IPS DF 6.9 (cell line): ENCODE results near the gene PIK3CG.
"Not testable (repeated sequence)": the region's sequence is repeated elsewhere in the genome, so short reads cannot be mapped to it uniquely, and the experiment has no call there.

Source experiments
- DNase-seq: peaks from one replicate; pipeline ENCODE4 v3.0.0-alpha.2; 2013; ENCODE audit warnings: low read depth, low spot score
- H3K27ac ChIP-seq: one replicate; pipeline ENCODE4 v1.5.1; 2013; ENCODE audit warnings: low read length, control low read depth
- H3K27me3 ChIP-seq: 2 replicates; pipeline ENCODE4 v1.6.1; 2013; ENCODE audit warnings: mild to moderate bottlenecking, low read length; ENCODE audit not compliant: control insufficient read depth, insufficient read depth
- H3K36me3 ChIP-seq: 2 replicates; pipeline ENCODE4 v1.6.1; 2013; ENCODE audit warnings: low read length; ENCODE audit not compliant: control insufficient read depth, insufficient read depth
- H3K4me1 ChIP-seq: 2 replicates; pipeline ENCODE4 v1.6.1; 2013; ENCODE audit warnings: low read length; ENCODE audit not compliant: control insufficient read depth, insufficient read depth
- H3K4me3 ChIP-seq: 2 replicates; pipeline ENCODE4 v1.5.1; 2013; ENCODE audit warnings: mild to moderate bottlenecking, low read length
- H3K9me3 ChIP-seq: 2 replicates; pipeline ENCODE4 v1.6.1; 2013; ENCODE audit warnings: low read length, inconsistent platforms; ENCODE audit not compliant: control insufficient read depth, insufficient read depth
- WGBS: extraction: QIAGEN DNeasy Blood & Tissue Kit; methylation state at CpG from one replicate; pipeline ENCODE4 v1.1.7; 2013; ENCODE audit warnings: mixed read lengths, missing lambda C conversion rate; ENCODE audit not compliant: insufficient read length, insufficient coverage; 5-methylcytosine and 5-hydroxymethylcytosine counted together

PIK3CG gene

GRCh38 chr7:106865130-106866041 lies at the start of gene PIK3CG:
Gene PIK3CG (plus strand): TSS chr7:106865282. CDS start chr7:106867562, 2,280 bp downstream.
- Histone ChIP-seq H3K9me3 (no peaks in the 10 kb centered on the region), H3K4me1 (no peaks in the 10 kb centered on the region), H3K4me3 (no peak within 1 kb of the TSS), H3K27ac (no peak within 1 kb of the TSS), H3K36me3 (no peaks in the 10 kb centered on the region; the same call in 1 of the 2 replicates), H3K27me3 (no peaks in the 10 kb centered on the region)
- WGBS = no CpG with 5 or more reads among the region's 13 CpGs
- DNase-seq = no peak

- Histone ChIP-seq H3K36me3 (no peaks in the 10 kb centered on the region), H3K4me1 (no peaks in the 10 kb centered on the region), H3K27ac (no peak overlapping the region), H3K9me3 (no peaks in the 10 kb centered on the region), H3K4me3 (no peak overlapping the region), H3K27me3 (no peaks in the 10 kb centered on the region)
- no peak for DNase-seq
- WGBS = no CpG with 5 or more reads among the region's 1 CpG
Observed at GRCh38 chr7:106817098-106817497, 48.0 kb upstream of the PIK3CG start.

GRCh38 chr7:106818736-106819135 lies 46.3 kb upstream of the PIK3CG start:
- no peaks in the 10 kb centered on the region for H3K36me3 ChIP-seq
- DNase-seq = no peak
- no peaks in the 10 kb centered on the region for H3K9me3 ChIP-seq
- H3K27ac ChIP-seq = no peak overlapping the region
- no peaks in the 10 kb centered on the region for H3K27me3 ChIP-seq
- no CpG with 5 or more reads among the region's 1 CpG for WGBS
- H3K4me1 ChIP-seq = no peaks in the 10 kb centered on the region
- H3K4me3 ChIP-seq = no peak overlapping the region

GRCh38 chr7:106819546-106819945 lies 45.5 kb upstream of the PIK3CG start:
- Histone ChIP-seq H3K4me3 (no peak overlapping the region), H3K36me3 (no peaks in the 10 kb centered on the region), H3K27me3 (no peaks in the 10 kb centered on the region), H3K27ac (no peak overlapping the region), H3K9me3 (no peaks in the 10 kb centered on the region), H3K4me1 (no peaks in the 10 kb centered on the region)
- no peak for DNase-seq

GRCh38 chr7:106820321-106821217 lies 44.5 kb upstream of the PIK3CG start:
- H3K9me3 ChIP-seq = no peaks in the 10 kb centered on the region
- WGBS = no CpG with 5 or more reads among the region's 4 CpGs

GRCh38 chr7:106823631-106824030 lies 41.5 kb upstream of the PIK3CG start:
- Histone ChIP-seq H3K27ac (no peak overlapping the region), H3K9me3 (no peaks in the 10 kb centered on the region), H3K27me3 (no peaks in the 10 kb centered on the region), H3K4me3 (no peak overlapping the region), H3K36me3 (no peaks in the 10 kb centered on the region), H3K4me1 (no peaks in the 10 kb centered on the region)
- no peak for DNase-seq

More at GRCh38 chr7:106820321-106821217, 44.5 kb upstream of the PIK3CG start:
- H3K4me1 ChIP-seq = no peaks in the 10 kb centered on the region
- H3K27me3 ChIP-seq = no peaks in the 10 kb centered on the region
- DNase-seq = no peak
- no peak overlapping the region for H3K4me3 ChIP-seq
- H3K36me3 ChIP-seq = no peaks in the 10 kb centered on the region
- no peak overlapping the region for H3K27ac ChIP-seq

- Histone ChIP-seq H3K9me3 (no peaks in the 10 kb centered on the region), H3K36me3 (no peaks in the 10 kb centered on the region), H3K27me3 (no peaks in the 10 kb centered on the region), H3K4me3 (no peak overlapping the region), H3K27ac (no peak overlapping the region), H3K4me1 (no peaks in the 10 kb centered on the region)
- no peak for DNase-seq
- WGBS = no CpG with 5 or more reads among the region's 4 CpGs
Observed at GRCh38 chr7:106824458-106824857, 40.6 kb upstream of the PIK3CG start.

- Histone ChIP-seq H3K36me3 (no peaks in the 10 kb centered on the region), H3K4me1 (no peaks in the 10 kb centered on the region), H3K9me3 (no peaks in the 10 kb centered on the region), H3K27me3 (no peaks in the 10 kb centered on the region), H3K4me3 (no peak overlapping the region), H3K27ac (no peak overlapping the region)
- no peak for DNase-seq
- WGBS = no CpG with 5 or more reads among the region's 2 CpGs
Observed at GRCh38 chr7:106827626-106828025, 37.5 kb upstream of the PIK3CG start.

- Histone ChIP-seq H3K27ac (no peak overlapping the region), H3K27me3 (no peaks in the 10 kb centered on the region), H3K4me3 (no peak overlapping the region), H3K9me3 (no peaks in the 10 kb centered on the region), H3K36me3 (no peaks in the 10 kb centered on the region), H3K4me1 (no peaks in the 10 kb centered on the region)
- WGBS = no CpG with 5 or more reads among the region's 7 CpGs
- DNase-seq = no peak
Observed at GRCh38 chr7:106829496-106829895, 35.6 kb upstream of the PIK3CG start.

- not testable (repeated sequence) for H3K36me3 ChIP-seq, DNase-seq, H3K4me3 ChIP-seq, H3K9me3 ChIP-seq, H3K27ac ChIP-seq, H3K27me3 ChIP-seq, H3K4me1 ChIP-seq
- WGBS = no CpG with 5 or more reads among the region's 9 CpGs
Observed at GRCh38 chr7:106830896-106831295, 34.2 kb upstream of the PIK3CG start.
